Measurements from ENCODE around the gene PLEKHM2.

PLEKHM2 gene

DNA sequence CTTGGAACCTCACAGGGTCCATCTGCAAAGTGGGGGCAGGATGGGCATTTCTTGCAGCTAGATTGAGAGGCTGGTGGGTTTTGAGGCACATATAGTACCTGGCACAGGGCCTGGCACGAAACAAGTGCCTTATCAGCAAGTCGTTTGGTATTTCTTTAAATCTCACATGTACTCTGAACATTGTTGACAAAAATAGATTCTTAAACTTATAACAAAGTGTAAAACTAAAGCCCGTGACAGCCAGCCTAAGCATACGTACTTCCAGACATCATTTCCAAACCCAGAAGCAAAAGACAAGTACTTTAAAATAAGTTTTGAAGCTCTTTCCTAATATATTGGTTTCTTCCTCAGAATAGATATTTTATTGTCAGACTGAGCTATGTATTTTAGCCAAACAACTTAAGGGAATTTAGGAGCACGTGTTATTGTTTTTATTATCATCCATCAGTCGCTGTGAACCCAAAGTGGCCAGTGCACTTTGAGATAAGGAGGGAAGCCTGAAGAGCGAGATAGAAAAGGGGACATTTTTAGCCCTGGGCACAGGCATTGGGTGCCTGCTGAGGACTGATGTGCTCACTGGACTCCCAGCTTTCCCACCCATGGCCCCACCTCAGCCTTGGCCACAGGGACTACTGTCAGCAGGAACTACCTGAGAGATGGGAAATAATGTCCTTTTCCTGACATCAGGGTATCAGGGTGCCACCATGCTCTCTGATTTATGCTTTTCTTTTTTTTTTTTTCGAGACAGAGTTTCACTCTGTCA lies 77.4 kb downstream of the PLEKHM2 start:
- DNase-seq = no peak

DNA sequence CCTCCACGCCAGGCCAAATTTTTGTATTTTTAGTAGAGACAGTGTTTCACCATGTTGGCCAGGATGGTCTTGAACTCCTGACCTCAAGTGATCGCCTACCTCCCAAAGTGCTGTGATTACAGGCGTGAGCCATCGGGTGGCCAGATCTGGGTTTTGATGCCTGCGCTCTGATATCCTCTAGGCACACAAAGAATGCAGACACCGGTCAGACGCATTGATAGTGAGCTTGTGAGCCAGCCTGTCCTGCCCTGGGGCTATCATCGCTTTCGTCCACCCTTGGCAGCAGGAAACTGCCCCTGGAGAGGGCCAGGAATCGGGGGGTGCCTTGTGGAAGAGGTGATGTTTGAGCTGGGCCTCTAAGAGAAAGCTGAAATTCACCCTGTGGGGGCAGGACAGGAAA lies 78.4 kb downstream of the PLEKHM2 start:
- DNase-seq = no peak

DNA sequence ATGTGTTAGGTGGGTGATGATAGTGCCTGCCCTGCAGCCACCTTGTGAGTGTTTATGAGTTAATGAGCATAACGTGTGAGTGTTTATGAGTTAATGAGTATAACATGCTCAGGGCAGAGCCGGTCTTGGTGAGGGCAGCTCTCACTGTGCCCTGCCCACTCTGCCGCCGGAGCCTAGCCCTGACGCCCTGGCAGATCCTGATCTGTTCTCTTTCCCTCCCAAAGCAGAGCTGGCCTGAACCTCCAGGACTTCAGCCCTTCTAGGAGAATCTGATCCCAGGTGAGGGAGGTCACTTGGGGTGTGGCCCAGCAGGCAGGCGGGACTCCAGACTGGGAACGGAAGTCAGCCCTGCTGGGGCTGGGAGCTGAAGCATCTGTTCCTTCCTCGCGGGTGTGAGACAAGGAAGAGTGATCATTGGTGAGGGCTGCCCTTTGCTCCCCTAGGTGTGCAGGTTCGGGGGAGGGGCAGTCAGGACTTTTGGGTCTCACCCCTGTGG lies 80.2 kb downstream of the PLEKHM2 start:
- DNase-seq = no peak

DNA sequence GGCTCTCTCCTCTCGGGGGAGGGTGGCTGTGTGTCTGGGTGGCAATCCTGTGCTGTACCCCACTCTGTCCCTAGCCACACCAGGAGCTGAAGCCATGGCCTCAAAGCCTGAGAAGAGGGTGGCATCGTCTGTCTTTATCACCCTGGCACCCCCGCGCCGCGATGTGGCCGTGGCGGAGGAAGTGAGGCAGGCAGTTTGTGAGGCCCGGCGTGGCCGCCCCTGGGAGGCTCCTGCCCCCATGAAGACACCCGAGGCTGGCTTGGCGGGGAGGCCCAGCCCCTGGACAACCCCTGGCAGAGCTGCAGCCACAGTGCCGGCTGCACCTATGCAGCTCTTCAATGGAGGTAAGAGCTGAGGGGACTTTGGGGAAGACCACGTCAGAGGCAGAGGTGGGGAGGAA lies 80.8 kb downstream of the PLEKHM2 start:
- DNase-seq = no peak

DNA sequence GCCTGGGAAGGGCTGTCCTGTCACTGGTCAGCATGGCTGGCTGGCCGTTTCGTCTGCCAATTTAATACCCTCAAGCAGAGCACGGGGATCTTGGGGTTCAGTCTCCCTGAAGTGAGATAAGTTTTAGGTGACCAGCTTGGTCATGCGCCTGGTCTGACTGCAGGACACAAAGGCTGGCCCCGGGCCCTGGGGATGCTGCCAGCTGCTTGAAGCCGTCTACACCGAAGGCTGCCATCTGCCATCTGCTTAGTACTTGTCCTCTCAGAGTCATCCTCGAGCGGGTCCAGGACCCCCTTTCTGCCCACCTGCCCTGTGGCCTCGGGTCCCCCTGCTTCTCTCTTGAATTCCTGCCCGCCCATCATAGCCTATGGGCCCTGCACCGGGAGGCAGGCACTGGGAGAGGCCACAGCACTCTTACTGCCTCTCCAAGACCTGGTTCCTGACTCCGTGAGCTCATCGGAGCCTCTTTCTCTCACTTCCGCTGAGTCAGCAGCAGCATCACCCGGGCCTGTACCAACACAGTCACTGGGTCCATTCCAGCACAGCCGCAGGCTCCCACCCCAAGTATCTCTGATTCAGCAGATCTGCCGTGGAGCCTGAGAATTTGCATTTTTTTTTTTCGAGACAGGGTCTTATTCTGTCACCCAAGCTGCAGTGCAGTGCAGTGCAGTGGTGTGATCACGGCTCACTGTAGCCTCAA lies 81.5 kb downstream of the PLEKHM2 start:
- no peak for DNase-seq

DNA sequence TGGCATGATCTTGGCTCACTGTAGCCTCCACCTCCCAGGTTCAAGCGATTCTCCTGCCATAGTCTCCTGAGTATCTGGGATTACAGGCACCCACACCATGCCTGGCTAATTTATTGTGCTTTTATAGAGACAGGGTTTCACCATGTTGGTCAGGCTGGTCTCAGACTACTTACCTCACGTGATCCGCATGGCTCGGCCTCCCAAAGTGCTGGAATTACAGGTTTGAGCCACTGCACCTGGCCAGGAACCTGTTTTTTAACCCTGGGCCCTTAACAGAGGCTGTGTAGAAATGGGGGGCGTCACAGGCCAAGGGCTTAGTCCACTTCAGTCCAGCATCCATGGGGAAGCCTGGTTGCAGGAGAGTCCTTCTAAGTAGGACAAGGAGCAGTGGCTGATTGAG lies 83.8 kb downstream of the PLEKHM2 start:
- no peak for DNase-seq

DNA sequence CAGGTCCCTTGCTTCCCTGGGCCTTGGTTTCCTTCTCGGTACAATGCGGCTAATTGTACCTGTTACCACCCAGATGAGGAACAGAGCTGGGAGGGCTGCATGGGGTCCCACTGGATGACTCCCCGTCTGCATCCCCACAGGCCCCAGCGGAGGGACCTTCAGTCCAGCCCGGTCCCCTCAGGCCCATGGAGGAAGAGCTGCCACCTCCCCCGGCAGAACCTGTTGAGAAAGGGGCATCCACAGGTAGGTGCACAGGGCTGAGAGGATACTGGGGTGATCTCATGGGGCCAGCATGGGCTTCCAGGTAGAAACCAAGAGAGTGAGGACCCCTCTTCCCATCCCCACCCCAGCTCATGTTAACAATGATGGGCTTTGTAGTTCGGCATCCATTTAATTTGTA lies 84.3 kb downstream of the PLEKHM2 start:
- DNase-seq = no peak

DNA sequence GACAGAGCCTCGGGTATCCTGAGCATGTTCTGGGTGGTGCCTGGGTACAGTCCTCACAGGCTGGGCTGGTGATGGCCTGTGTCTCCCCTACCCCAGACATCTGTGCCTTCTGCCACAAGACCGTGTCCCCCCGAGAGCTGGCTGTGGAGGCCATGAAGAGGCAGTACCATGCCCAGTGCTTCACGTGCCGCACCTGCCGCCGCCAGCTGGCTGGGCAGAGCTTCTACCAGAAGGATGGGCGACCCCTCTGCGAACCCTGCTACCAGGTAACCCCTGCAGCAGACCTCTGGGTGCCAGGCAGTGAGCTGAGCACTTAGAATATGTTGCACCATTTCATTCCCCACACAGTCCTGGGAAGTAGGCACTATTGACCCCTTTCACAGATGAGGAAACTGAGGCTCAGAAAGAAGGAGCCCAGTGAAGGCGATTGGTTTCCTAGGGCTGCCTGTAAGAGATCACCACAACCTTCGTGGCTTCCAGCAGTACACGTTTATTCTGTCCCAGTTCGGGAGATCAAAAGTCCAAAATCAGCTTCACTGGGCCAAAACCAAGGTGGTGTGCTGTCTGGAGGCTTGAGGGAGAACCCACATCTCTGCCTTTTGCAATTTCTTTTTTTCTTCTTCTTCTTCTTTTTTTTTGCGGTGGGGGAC lies 86.3 kb downstream of the PLEKHM2 start:
- no peak for DNase-seq

DNA sequence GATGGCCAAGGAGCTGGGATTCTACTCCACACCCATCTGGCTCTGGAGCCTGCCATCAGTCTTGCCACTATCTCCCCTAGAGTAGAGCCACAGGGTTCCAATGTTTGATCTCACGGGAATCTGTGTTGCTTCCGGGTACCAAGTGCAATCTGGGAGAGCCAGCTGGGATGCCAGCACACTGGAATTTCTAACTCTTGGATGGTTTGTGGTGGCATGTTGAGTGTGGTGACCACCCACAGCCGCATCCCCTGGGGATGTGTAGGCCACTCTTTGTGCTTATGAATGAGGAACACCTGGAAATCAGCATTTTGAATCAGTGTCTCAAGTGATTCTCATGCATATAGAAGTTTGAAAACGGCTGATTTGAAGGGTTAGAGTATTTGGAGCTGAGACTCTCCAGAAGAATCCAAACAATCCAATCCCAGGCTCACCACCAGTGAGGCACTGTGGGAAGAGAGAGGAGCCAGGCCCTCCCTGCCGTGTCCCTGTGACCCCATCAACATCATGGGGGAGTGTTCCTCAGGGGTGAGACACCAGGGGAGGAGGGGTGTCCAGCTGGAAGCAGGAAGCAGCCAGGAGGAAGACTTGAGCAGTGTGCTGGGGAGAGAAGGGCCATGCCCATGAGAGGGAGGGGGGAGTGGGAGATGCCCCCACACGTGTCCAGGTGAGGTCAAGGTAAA lies 87.9 kb downstream of the PLEKHM2 start:
- no peak for DNase-seq

DNA sequence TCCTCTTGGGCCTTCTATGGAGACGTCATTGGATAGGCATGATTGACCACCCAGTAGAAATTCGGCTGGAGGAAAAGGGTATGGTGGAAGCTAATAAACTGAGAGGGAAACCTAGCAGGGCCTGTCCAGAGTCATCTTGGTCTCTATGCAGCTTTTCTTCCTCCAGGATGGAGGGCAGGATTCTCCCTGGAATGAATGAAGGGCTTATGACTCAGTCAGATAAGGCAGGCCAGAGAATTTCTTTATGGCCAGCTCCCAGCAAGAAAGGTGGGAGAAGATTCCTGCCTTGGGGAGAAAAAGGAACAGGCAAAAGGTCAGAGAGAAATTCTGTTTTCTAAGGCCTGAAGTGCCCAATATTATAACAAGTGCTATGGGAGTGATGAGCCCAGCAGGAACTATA lies 91.6 kb downstream of the PLEKHM2 start:
- no peak for DNase-seq

DNA sequence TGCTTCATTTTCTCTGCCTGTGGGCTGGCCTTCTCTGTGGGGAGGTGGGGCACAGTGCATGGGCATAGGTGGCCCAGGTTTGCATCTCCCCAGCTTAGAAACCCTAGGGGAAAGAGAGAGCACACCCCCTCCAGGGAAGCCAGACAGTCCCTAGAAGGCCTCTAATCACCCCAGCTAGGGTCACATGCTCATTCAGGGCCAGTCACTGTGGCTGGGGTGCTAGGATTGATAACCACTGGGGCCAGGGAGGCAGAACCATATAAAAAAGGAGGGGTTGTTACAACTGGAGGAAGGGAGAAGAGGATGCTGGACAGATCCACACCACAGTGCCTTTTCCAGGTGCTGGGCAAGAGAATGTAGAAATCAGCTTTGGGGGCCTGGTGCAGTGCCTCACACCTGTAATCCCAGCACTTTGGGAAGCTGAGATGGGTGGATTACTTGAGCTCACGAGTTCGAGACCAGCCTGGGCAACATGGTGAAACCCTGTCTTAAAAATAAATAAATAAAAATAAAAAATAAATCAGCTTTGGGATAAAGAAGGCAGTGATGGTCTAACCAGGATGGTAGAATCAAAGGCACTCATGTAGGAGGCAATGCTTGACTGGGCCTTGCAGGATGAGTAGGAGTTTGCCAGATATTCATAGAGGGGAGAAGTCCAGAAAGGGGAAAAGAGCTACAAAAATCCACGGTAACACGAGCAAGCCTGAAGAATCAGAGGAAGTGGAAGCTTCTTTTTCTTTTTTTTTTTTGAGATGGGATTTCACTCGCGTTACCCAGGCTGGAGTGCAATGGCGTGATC lies 94.0 kb downstream of the PLEKHM2 start:
- DNase-seq = no peak

Measured in NCI-H1417 treated with DMSO at 0.1 percent for 48 hours (cell line).